ENCODE measurements around the gene POLE. TPM values are rescaled to one million over a fixed set of nuclear protein-coding genes. Genes with fewer than 3 reads are reported as not detected.

Gene POLE
- total and polyA plus RNA-seq, 9 of the 15 experiments (the other 6 are each of a cell fraction or from before 2014, with no cell fraction given): 2.4 to 154 (median 49.6) TPM

DNA sequence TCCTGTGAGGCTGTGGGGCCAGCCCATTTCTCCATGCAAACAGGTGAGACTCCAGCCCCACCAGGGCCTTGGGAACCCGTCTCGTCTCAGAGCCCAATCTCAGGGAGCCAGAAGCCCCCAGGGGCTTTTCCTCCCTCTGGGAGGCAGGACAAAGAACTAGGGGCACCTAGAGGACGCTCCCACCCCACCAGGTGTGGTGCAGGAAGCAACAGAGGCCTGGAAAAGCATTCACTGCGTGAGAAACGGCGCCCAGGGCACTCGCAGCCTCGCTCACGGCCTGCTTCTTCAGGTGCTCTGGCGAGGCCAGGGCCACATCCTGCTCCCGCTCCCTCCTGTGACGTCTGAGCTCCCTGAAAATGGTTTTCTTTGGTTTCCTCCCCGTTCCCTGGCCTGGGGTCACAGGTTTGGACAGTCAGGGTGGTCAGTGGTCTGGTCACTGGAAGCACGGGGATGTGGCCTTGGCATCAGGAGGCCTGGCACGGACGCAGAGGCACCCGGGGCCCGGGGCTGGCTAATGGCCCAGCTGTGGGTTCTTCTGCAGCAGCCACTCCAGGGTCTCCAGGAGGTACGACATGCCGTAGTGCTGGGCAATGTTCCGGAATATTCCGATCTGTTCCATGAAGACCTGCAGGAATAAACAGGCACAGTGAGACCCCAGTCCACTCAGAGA, 62.8 kb downstream of the POLE start:
- TF ChIP-seq MYNN (IDR thresholded peaks at IDR 0.05): no peak
- no peak for TF ChIP-seq MYNN (CRISPR knock-in tag; IDR thresholded peaks at IDR 0.05)
- no peak for TF ChIP-seq ZNF354B (CRISPR knock-in tag; IDR thresholded peaks at IDR 0.05)
- TF ChIP-seq, protein P1, sequence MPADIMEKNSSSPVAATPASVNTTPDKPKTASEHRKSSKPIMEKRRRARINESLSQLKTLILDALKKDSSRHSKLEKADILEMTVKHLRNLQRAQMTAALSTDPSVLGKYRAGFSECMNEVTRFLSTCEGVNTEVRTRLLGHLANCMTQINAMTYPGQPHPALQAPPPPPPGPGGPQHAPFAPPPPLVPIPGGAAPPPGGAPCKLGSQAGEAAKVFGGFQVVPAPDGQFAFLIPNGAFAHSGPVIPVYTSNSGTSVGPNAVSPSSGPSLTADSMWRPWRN (IDR thresholded peaks at IDR 0.05; ENCODE audit: low read depth): no peak
- no peak for TF ChIP-seq ZKSCAN1 (IDR thresholded peaks at IDR 0.05; ENCODE audit: low read depth, low read length)
- TF ChIP-seq ZKSCAN3 (CRISPR knock-in tag; IDR thresholded peaks at IDR 0.05): no peak
- TF ChIP-seq STAG1 (CRISPR knock-in tag; IDR thresholded peaks at IDR 0.05; ENCODE audit: borderline replicate concordance): no peak
- TF ChIP-seq, protein P2, sequence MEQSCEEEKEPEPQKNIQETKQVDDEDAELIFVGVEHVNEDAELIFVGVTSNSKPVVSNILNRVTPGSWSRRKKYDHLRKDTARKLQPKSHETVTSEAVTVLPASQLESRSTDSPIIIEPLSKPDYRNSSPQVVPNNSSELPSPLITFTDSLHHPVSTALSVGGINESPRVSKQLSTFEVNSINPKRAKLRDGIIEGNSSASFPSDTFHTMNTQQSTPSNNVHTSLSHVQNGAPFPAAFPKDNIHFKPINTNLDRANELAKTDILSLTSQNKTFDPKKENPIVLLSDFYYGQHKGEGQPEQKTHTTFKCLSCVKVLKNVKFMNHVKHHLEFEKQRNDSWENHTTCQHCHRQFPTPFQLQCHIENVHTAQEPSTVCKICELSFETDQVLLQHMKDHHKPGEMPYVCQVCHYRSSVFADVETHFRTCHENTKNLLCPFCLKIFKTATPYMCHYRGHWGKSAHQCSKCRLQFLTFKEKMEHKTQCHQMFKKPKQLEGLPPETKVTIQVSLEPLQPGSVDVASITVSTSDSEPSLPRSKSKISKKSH (CRISPR knock-in tag; IDR thresholded peaks at IDR 0.05): no peak
- no peak for TF ChIP-seq RBM14 (IDR thresholded peaks at IDR 0.05; ENCODE audit: borderline replicate concordance, insufficient read depth, low read depth, low read length)
- TF ChIP-seq, protein P3, sequence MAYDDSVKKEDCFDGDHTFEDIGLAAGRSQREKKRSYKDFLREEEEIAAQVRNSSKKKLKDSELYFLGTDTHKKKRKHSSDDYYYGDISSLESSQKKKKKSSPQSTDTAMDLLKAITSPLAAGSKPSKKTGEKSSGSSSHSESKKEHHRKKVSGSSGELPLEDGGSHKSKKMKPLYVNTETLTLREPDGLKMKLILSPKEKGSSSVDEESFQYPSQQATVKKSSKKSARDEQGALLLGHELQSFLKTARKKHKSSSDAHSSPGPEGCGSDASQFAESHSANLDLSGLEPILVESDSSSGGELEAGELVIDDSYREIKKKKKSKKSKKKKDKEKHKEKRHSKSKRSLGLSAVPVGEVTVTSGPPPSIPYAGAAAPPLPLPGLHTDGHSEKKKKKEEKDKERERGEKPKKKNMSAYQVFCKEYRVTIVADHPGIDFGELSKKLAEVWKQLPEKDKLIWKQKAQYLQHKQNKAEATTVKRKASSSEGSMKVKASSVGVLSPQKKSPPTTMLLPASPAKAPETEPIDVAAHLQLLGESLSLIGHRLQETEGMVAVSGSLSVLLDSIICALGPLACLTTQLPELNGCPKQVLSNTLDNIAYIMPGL (CRISPR knock-in tag; IDR thresholded peaks at IDR 0.05): no peak
- TF ChIP-seq NFE2L1 (tag; IDR thresholded peaks at IDR 0.05; ENCODE audit: borderline replicate concordance, low read depth): no peak
- Histone ChIP-seq H2AFZ (ENCODE audit: low read depth, low read length) (no peak overlapping the region), H3K27ac (ENCODE audit: extremely low read depth, low read depth, low read length) (no peak overlapping the region), H3K9me1 (ENCODE audit: control insufficient read depth, insufficient read depth, low read length) (no peaks in the 10 kb centered on the region), H4K20me1 (replicated peaks; ENCODE audit: control insufficient read depth, insufficient read depth, low read length) (0 out of 2 replicates have a peak, but pooled peaks cover 3% of the 10 kb centered on the region), H3K27me3 (ENCODE audit: control insufficient read depth in 2 of 2, insufficient read depth in 2 of 2, low read length in 2 of 2) (no peaks in the 10 kb centered on the region), H3K36me3 (ENCODE audit: control insufficient read depth, insufficient read depth, low read length) (peaks cover 56% of the 10 kb centered on the region; the same call in 2 of the 3 replicates), H3K9ac (ENCODE audit: insufficient read depth in 1 of 2, low read depth in 2 of 2, low read length in 2 of 2) (peak overlapping the region in 1 of 2 experiments; percentile 2; a peak in 1 of 4 replicates), H3K9me3 (replicated peaks; ENCODE audit: control insufficient read depth, insufficient read depth, low read depth, low read length) (no peaks in the 10 kb centered on the region), H3K79me2 (ENCODE audit: control insufficient read depth, insufficient read depth, low read length) (no peaks in the 10 kb centered on the region), H3K4me1 (replicated peaks in 1 of 2; ENCODE audit: control insufficient read depth in 2 of 2, insufficient read depth in 2 of 2, low read length in 2 of 2) (peaks cover 12 to 55% of the 10 kb centered on the region in 2 experiments; a peak in 4 of 5 replicates), H3K4me2 (ENCODE audit: insufficient read depth, low read length) (no peak overlapping the region), H3K4me3 (no peak overlapping the region)
- in situ Hi-C loops (cut with MboI): no loop called here
- no peak for ATAC-seq
- no peak for FAIRE-seq
- 94% methylated on average over 13 of the region's 22 CpGs for WGBS (ENCODE audit: insufficient coverage, low coverage, missing lambda C conversion rate)
- TSS peak; percentile 31 for BruUV-seq (replicated peaks)
- CTCF ChIA-PET (ENCODE audit: low intra/inter-chr PET ratio): no interaction called here
- intact Hi-C loops (cut with micrococcal nuclease): no loop called here
- POLR2A ChIA-PET: interaction anchor here (0.8 to 1.0 kb wide), 2 partner anchors 10 to 12 kb away, joined by 3 read pairs; no protein-coding TSS in a partner anchor
- DNase-seq (ENCODE audit: extremely low read depth in 1 of 4, low spot score in 3 of 4): no peak
